Chondrocyte (in vitro differentiated cells): ENCODE measurements around the gene CEP170B. TPM values are rescaled to one million over a fixed set of nuclear protein-coding genes. Genes with fewer than 3 reads are reported as not detected.
"Not testable (repeated sequence)": the region's sequence is repeated elsewhere in the genome, so short reads cannot be mapped to it uniquely, and the experiment has no call there.

Experiments
- DNase-seq: peaks from one replicate; pipeline ENCODE4 v3.0.0; 2021; ENCODE audit warnings: mixed read lengths, low spot score
- H3K27ac Mint-ChIP-seq: one replicate; pipeline ENCODE4 v1.8.0; 2021; ENCODE audit warnings: mild to moderate bottlenecking, moderate library complexity, mixed read lengths; ENCODE audit not compliant: unreplicated experiment
- H3K27me3 Mint-ChIP-seq: 2 replicates; pipeline ENCODE4 v1.8.0; 2021; ENCODE audit warnings: low read depth, mixed read lengths
- H3K36me3 Mint-ChIP-seq: 2 replicates; pipeline ENCODE4 v1.8.0; 2021; ENCODE audit warnings: low read depth, mixed read lengths
- H3K4me1 Mint-ChIP-seq: 2 replicates; pipeline ENCODE4 v1.8.0; 2021; ENCODE audit warnings: low read depth, mild to moderate bottlenecking, mixed read lengths
- H3K4me3 Mint-ChIP-seq: one replicate; pipeline ENCODE4 v1.8.0; 2021; ENCODE audit warnings: mild to moderate bottlenecking, moderate library complexity, mixed read lengths; ENCODE audit not compliant: unreplicated experiment
- H3K9me3 Mint-ChIP-seq: 2 replicates; pipeline ENCODE4 v1.8.0; 2021; ENCODE audit warnings: low read depth, mixed read lengths
- total RNA-seq: library from RNA; stranded (reverse); gene quantifications from 3 replicates; pipeline ENCODE4 v1.2.1, GENCODE V29; 2021
- TF ChIP-seq, protein P1 (sequence below): fragments of 200-600 bp; sonication (generic); IDR thresholded peaks from 2 replicates; pipeline ENCODE4 v1.5.0; 2021; ENCODE audit warnings: antibody characterized with exemption, mild to moderate bottlenecking, moderate library complexity

CEP170B gene
- total RNA-seq, 1 donor from 2014 or later = 39.2 TPM

- H3K4me3 Mint-ChIP-seq = no peak overlapping the region
- H3K9me3 Mint-ChIP-seq = no peaks in the 10 kb centered on the region
- no peak for DNase-seq
- TF ChIP-seq, protein P1, sequence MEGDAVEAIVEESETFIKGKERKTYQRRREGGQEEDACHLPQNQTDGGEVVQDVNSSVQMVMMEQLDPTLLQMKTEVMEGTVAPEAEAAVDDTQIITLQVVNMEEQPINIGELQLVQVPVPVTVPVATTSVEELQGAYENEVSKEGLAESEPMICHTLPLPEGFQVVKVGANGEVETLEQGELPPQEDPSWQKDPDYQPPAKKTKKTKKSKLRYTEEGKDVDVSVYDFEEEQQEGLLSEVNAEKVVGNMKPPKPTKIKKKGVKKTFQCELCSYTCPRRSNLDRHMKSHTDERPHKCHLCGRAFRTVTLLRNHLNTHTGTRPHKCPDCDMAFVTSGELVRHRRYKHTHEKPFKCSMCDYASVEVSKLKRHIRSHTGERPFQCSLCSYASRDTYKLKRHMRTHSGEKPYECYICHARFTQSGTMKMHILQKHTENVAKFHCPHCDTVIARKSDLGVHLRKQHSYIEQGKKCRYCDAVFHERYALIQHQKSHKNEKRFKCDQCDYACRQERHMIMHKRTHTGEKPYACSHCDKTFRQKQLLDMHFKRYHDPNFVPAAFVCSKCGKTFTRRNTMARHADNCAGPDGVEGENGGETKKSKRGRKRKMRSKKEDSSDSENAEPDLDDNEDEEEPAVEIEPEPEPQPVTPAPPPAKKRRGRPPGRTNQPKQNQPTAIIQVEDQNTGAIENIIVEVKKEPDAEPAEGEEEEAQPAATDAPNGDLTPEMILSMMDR = no peak
- H3K4me1 Mint-ChIP-seq = no peaks in the 10 kb centered on the region
- H3K27me3 Mint-ChIP-seq = no peaks in the 10 kb centered on the region
- no peak overlapping the region for H3K27ac Mint-ChIP-seq
- peaks cover 11% of the 10 kb centered on the region for H3K36me3 Mint-ChIP-seq
These were observed 16.4 kb downstream of the CEP170B start for GRCh38 chr14:104881369-104881979.

- DNase-seq = no peak
- Mint-ChIP-seq H3K27ac (no peak overlapping the region), H3K9me3 (no peaks in the 10 kb centered on the region), H3K36me3 (peaks cover 11% of the 10 kb centered on the region), H3K4me3 (no peak overlapping the region), H3K27me3 (no peaks in the 10 kb centered on the region), H3K4me1 (no peaks in the 10 kb centered on the region)
- TF ChIP-seq, protein P1 = no peak
These were observed 17.4 kb downstream of the CEP170B start for GRCh38 chr14:104882325-104882973.

- DNase-seq = peak; percentile 84
- no peaks in the 10 kb centered on the region for H3K27me3 Mint-ChIP-seq
These were observed 18.1 kb downstream of the CEP170B start for GRCh38 chr14:104882991-104883660.

DNA sequence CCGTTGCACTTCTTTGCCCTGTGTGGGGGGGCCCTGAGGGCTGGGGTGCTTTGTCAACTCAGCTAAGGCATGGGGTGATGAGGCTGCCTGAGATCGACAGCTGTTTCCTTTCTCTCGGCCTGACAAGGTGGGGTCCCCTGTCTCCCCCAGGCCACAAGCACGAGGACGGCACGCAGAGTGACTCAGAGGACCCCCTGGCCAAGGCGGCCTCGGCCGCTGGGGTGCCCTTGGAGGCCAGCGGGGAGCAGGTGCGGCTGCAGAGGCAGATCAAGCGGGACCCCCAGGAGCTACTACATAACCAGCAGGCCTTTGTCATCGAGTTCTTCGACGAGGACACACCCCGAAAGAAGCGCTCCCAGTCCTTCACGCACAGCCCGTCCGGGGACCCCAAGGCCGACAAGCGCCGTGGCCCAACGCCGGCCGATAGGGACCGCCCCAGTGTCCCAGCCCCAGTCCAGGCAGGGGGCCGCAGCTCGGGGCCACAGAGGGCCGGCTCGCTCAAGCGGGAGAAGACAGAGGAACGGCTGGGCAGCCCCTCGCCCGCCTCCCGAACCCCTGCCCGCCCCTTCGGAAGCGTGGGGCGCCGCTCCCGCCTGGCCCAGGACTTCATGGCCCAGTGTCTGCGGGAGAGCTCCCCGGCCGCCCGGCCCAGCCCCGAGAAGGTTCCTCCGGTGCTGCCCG, 18.8 kb downstream of the CEP170B start:
- no peak overlapping the region for H3K4me3 Mint-ChIP-seq
- H3K27me3 Mint-ChIP-seq = no peaks in the 10 kb centered on the region
- no peaks in the 10 kb centered on the region for H3K4me1 Mint-ChIP-seq
- H3K27ac Mint-ChIP-seq = no peak overlapping the region
- H3K36me3 Mint-ChIP-seq = peaks cover 9% of the 10 kb centered on the region
- TF ChIP-seq, protein P1 = no peak
- H3K9me3 Mint-ChIP-seq = no peaks in the 10 kb centered on the region
- DNase-seq = peak; percentile 94

More at GRCh38 chr14:104882991-104883660, 18.1 kb downstream of the CEP170B start:
- TF ChIP-seq, protein P1 = no peak
- no peaks in the 10 kb centered on the region for H3K4me1 Mint-ChIP-seq
- no peaks in the 10 kb centered on the region for H3K9me3 Mint-ChIP-seq
- no peak overlapping the region for H3K27ac Mint-ChIP-seq
- peaks cover 11% of the 10 kb centered on the region for H3K36me3 Mint-ChIP-seq
- no peak overlapping the region for H3K4me3 Mint-ChIP-seq

DNA sequence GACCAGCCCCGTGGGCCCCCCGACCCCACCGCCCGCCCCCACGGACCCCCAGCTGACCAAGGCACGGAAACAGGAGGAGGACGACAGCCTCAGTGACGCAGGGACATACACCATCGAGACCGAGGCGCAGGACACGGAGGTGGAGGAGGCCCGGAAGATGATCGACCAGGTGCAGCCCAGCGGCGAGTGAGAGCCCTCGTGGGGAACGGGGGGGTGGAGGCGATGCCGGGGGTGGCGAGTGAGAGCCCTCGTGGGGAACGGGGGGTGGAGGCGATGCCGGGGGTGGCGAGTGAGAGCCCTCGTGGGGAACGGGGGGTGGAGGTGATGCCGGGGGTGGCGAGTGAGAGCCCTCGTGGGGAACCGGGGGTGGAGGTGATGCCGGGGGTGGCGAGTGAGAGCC, 19.3 kb downstream of the CEP170B start:
- H3K4me1 Mint-ChIP-seq, H3K4me3 Mint-ChIP-seq, H3K9me3 Mint-ChIP-seq, H3K36me3 Mint-ChIP-seq, H3K27me3 Mint-ChIP-seq, H3K27ac Mint-ChIP-seq: not testable (repeated sequence)
- peak; percentile 82 for DNase-seq
